ENCODE data around the gene WBP1L. TPM values are rescaled to one million over a fixed set of nuclear protein-coding genes. Genes with fewer than 3 reads are reported as not detected.

Gene WBP1L
- total RNA-seq, 1 donor from 2014 or later, result 80.8 TPM

- no peaks in the 10 kb centered on the region for H3K9me3 ChIP-seq
- TF ChIP-seq POLR2A (IDR thresholded peaks at IDR 0.05) (no peak), POLR2AphosphoS5 (IDR thresholded peaks at IDR 0.05; ENCODE audit: insufficient read depth in 1 of 2, low read depth in 1 of 2) (no peak)
- TF ChIP-seq, protein P1, sequence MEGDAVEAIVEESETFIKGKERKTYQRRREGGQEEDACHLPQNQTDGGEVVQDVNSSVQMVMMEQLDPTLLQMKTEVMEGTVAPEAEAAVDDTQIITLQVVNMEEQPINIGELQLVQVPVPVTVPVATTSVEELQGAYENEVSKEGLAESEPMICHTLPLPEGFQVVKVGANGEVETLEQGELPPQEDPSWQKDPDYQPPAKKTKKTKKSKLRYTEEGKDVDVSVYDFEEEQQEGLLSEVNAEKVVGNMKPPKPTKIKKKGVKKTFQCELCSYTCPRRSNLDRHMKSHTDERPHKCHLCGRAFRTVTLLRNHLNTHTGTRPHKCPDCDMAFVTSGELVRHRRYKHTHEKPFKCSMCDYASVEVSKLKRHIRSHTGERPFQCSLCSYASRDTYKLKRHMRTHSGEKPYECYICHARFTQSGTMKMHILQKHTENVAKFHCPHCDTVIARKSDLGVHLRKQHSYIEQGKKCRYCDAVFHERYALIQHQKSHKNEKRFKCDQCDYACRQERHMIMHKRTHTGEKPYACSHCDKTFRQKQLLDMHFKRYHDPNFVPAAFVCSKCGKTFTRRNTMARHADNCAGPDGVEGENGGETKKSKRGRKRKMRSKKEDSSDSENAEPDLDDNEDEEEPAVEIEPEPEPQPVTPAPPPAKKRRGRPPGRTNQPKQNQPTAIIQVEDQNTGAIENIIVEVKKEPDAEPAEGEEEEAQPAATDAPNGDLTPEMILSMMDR (IDR thresholded peaks at IDR 0.05), result no peak
- peaks cover 44% of the 10 kb centered on the region for H3K4me1 ChIP-seq
- H3K36me3 ChIP-seq, result no peaks in the 10 kb centered on the region
- no peaks in the 10 kb centered on the region for H3K27me3 ChIP-seq
- H3K27ac ChIP-seq, result peak overlapping the region; percentile 91
- H3K4me3 ChIP-seq, result peak overlapping the region; percentile 88 to 99
- intact Hi-C loops (cut with DNase I), result loop anchor here (5.0 kb wide), 2 partner anchors 33 to 73 kb away; no protein-coding TSS in a partner anchor
- no peak for DNase-seq (ENCODE audit: extremely low spot score in 2 of 2)
Measured at GRCh38 chr10:102744374-102745051, 765 bp downstream of the WBP1L start.

GRCh38 chr10:102745157-102745556 is 1.4 kb downstream of the WBP1L start:
- intact Hi-C loops (cut with DNase I), result no loop called here
- Histone ChIP-seq H3K4me3 (peak overlapping the region; percentile 88 to 99), H3K27ac (peak overlapping the region; percentile 91), H3K27me3 (no peaks in the 10 kb centered on the region), H3K9me3 (no peaks in the 10 kb centered on the region), H3K4me1 (peaks cover 44% of the 10 kb centered on the region), H3K36me3 (no peaks in the 10 kb centered on the region)
- DNase-seq (ENCODE audit: extremely low spot score in 2 of 2), result no peak
- TF ChIP-seq, protein P1 (IDR thresholded peaks at IDR 0.05), result no peak
- TF ChIP-seq POLR2A (IDR thresholded peaks at IDR 0.05) (no peak), POLR2AphosphoS5 (IDR thresholded peaks at IDR 0.05; ENCODE audit: insufficient read depth in 1 of 2, low read depth in 1 of 2) (no peak)

- TF ChIP-seq POLR2AphosphoS5 (IDR thresholded peaks at IDR 0.05; ENCODE audit: insufficient read depth in 1 of 2, low read depth in 1 of 2) (peak; percentile 11 to 22), POLR2A (IDR thresholded peaks at IDR 0.05) (no peak)
- no peaks in the 10 kb centered on the region for H3K9me3 ChIP-seq
- H3K36me3 ChIP-seq, result no peaks in the 10 kb centered on the region
- H3K4me3 ChIP-seq, result no peak overlapping the region
- peak overlapping the region; percentile 78 for H3K27ac ChIP-seq
- no peaks in the 10 kb centered on the region for H3K27me3 ChIP-seq
- H3K4me1 ChIP-seq, result peaks cover 51% of the 10 kb centered on the region
- intact Hi-C loops (cut with DNase I), result no loop called here
- DNase-seq (ENCODE audit: extremely low spot score in 2 of 2), result no peak
Measured at GRCh38 chr10:102752266-102752930, 8.7 kb downstream of the WBP1L start.

GRCh38 chr10:102752934-102753664 is 9.4 kb downstream of the WBP1L start:
- Histone ChIP-seq H3K36me3 (no peaks in the 10 kb centered on the region), H3K27ac (peak overlapping the region; percentile 78), H3K4me3 (no peak overlapping the region), H3K9me3 (no peaks in the 10 kb centered on the region), H3K4me1 (peaks cover 51% of the 10 kb centered on the region), H3K27me3 (no peaks in the 10 kb centered on the region)
- no peak for TF ChIP-seq POLR2A (IDR thresholded peaks at IDR 0.05)
- TF ChIP-seq, protein P1 (IDR thresholded peaks at IDR 0.05), result peak in 2 of 3 experiments; percentile 35 to 55
- intact Hi-C loops (cut with DNase I), result no loop called here
- no peak for DNase-seq (ENCODE audit: extremely low spot score in 2 of 2)

DNA sequence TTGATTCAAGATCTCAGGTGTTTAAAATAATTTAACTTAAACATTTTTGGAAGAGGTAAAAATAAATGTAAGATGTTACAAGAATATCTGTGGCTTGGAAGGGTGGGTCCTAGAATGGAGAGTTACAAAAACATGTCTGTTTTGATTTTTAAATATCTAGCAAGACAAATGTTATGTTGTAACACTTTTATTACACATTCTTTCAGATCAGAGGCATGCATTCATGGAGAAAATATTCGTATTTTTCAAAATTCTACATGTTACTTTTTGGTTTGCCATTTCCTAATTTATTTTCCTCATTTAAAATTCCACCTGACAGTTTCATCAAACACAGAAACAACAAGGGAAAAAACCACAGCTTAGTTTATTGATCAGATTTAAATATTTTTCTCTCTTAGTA is 10.0 kb downstream of the WBP1L start:
- peaks cover 49% of the 10 kb centered on the region for H3K4me1 ChIP-seq
- no peak for DNase-seq (ENCODE audit: extremely low spot score in 2 of 2)
- no peaks in the 10 kb centered on the region for H3K27me3 ChIP-seq
- no peaks in the 10 kb centered on the region for H3K36me3 ChIP-seq
- intact Hi-C loops (cut with DNase I), result no loop called here
- H3K27ac ChIP-seq, result peak overlapping the region; percentile 78
- no peak overlapping the region for H3K4me3 ChIP-seq
- no peaks in the 10 kb centered on the region for H3K9me3 ChIP-seq
- TF ChIP-seq, protein P1 (IDR thresholded peaks at IDR 0.05), result no peak
- no peak for TF ChIP-seq POLR2A (IDR thresholded peaks at IDR 0.05)
- no peak for TF ChIP-seq POLR2AphosphoS5 (IDR thresholded peaks at IDR 0.05; ENCODE audit: insufficient read depth in 1 of 2, low read depth in 1 of 2)

Measured in vagina (tissue), 2 donors.